Fibroblast of skin of scalp (primary cell): ENCODE results near the gene SLC44A4.
"Not testable (repeated sequence)": the region's sequence is repeated elsewhere in the genome, so short reads cannot be mapped to it uniquely, and the experiment has no call there.

Experiments
- DNase-seq: peaks from one replicate; pipeline ENCODE4 v3.0.0-alpha.2; 2013

The SLC44A4 gene

GRCh38 chr6:31827286-31828079 lies 51.3 kb downstream of the SLC44A4 start, which contains the start of gene HSPA1B:
Gene HSPA1B (plus strand): TSS chr6:31827738. CDS start chr6:31827951, 213 bp downstream.
- DNase-seq = peak; percentile 100

- peak; percentile 87 for DNase-seq
These were observed 52.0 kb downstream of the SLC44A4 start for GRCh38 chr6:31826793-31827285.

GRCh38 chr6:31825553-31825952 lies 53.2 kb downstream of the SLC44A4 start:
- no peak for DNase-seq

GRCh38 chr6:31823592-31824196 lies 55.1 kb downstream of the SLC44A4 start:
- not testable (repeated sequence) for DNase-seq

- DNase-seq = peak; percentile 86
These were observed 56.6 kb downstream of the SLC44A4 start for GRCh38 chr6:31822036-31822821.

- peak; percentile 45 for DNase-seq
These were observed 57.3 kb downstream of the SLC44A4 start for GRCh38 chr6:31821301-31822035.

- not testable (repeated sequence) for DNase-seq
These were observed 58.4 kb downstream of the SLC44A4 start for GRCh38 chr6:31820399-31820798.

- no peak for DNase-seq
These were observed 58.9 kb downstream of the SLC44A4 start for GRCh38 chr6:31819871-31820299.

GRCh38 chr6:31817929-31818511 lies 60.8 kb downstream of the SLC44A4 start:
- not testable (repeated sequence) for DNase-seq

- not testable (repeated sequence) for DNase-seq
These were observed 61.5 kb downstream of the SLC44A4 start for GRCh38 chr6:31817133-31817928.

- DNase-seq = peak; percentile 99
These were observed 63.6 kb downstream of the SLC44A4 start, which contains the start of the genes HSPA1A and HSPA1L for GRCh38 chr6:31815025-31815838. Gene HSPA1A (plus strand): TSS chr6:31815543. CDS start chr6:31815757, 214 bp downstream. Gene HSPA1L (minus strand): TSS chr6:31815283. CDS start chr6:31811972, 3,311 bp downstream.

GRCh38 chr6:31814677-31815024 lies 64.1 kb downstream of the SLC44A4 start:
- peak; percentile 99 for DNase-seq

- DNase-seq = no peak
These were observed 65.3 kb downstream of the SLC44A4 start for GRCh38 chr6:31813465-31813849.
